ENCODE measurements around the gene NR1I2.
A peak's percentile ranks its signal among the peaks of the same experiment; 100 is the strongest.

NR1I2 gene

GRCh38 chr3:119819806-119820205 is 37.9 kb downstream of the NR1I2 start:
- no peak for DNase-seq (ENCODE audit: low spot score)

- peak; percentile 61 for DNase-seq (ENCODE audit: low spot score)
Measured at GRCh38 chr3:119825820-119826219, 43.9 kb downstream of the NR1I2 start.

GRCh38 chr3:119826711-119827608 is 45.1 kb downstream of the NR1I2 start:
- DNase-seq (ENCODE audit: low spot score): no peak

DNA sequence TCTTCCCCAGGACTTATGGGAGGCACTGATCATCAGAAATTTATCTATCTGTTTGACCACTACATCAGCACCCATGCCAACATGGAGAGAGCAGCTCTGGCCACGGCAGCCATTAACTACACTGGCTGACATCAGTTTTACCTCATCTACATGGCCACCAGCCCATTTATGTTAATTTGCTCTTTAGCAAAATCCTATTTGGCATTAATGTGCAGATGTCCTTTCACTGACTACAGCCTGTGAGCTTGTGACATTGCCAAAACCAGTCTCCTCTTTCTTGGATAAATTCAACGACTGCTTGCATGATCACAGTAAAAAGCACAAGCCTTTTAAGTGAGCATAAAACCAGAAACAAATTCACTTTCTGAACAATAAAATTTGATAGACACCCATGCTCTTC is 47.5 kb downstream of the NR1I2 start:
- DNase-seq (ENCODE audit: low spot score): no peak

GRCh38 chr3:119831022-119831421 is 49.1 kb downstream of the NR1I2 start:
- no peak for DNase-seq (ENCODE audit: low spot score)

- no peak for DNase-seq (ENCODE audit: low spot score)
Measured at GRCh38 chr3:119831941-119832371, 50.1 kb downstream of the NR1I2 start.

DNA sequence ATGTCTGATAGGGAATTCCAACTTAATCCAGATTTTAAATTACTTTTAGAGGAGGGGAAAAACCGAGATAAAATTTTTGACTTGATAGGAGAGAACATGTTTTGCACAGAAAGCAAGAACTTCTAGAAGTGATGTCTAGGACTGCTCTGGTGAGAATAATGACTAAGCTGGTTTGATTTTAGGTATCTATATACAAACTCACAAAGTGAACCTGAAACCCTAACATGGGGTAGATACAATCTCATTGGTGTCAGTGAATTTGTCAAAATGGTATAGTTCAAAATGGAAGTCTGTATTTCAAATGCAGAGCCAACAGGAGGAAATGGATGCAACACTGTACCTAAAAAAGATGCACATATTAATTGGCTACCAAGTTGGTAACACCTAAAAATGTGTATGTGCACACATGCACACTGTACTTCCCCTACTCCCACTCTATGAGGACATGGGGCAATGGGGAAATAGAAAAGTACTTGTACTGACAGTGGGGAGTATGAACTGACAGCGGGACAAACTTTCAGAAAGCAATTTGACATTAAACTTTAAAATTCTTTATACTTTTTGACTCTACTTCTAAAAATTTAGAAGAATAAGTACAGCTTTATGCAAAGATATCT is 53.0 kb downstream of the NR1I2 start:
- DNase-seq (ENCODE audit: low spot score): no peak

- DNase-seq (ENCODE audit: low spot score): no peak
Measured at GRCh38 chr3:119835556-119835955, 53.7 kb downstream of the NR1I2 start.

DNA sequence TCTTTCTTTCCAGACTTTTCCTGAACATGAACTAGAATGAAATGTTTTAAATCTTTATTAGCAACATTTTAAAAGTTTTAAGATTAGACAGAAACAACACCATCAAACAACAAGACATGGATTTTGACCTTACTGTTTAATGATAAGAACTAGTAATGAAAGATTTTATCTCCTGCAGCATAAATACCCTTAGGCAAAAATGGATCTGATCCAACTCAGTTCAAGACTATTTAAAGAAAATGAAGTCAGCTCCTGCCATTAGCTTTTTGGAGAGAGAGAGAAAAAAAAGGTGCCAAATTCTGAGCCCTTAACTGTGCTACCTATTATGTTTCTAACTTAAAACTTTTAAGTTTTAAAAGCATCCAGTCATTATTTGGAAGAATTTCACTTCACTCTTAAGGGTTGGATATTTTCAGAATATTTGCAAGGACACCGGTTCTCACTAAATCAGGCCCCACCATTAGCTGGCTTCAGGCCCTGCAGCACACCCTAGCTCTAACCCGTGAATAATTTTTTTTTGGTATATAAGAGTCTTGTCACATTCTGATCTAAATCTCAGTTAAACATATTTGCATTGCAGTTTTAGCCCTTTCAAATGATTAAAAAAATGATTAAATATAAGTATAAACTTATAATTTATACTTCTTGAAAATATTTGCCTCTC is 60.0 kb downstream of the NR1I2 start:
- no peak for DNase-seq (ENCODE audit: low spot score)

DNA sequence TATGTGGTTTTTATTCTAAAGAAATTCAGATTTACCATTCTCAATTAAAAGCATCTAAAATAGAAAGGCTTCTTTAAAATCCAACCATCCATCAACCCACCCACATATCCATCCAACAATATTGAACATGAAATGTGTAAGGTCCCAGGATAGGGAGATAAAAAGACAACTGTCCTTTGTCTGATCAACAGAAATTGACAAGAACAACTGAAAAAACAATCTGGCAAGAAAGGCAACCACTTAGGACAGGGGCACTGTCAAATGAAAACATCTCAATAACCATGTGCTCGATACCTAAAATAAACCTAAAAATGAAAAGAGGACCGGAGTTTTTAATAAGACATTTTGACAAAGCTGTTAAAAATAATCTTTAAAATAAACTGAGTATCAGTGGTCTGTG is 67.2 kb downstream of the NR1I2 start:
- no peak for DNase-seq (ENCODE audit: low spot score)

- DNase-seq (ENCODE audit: low spot score): no peak
Measured at GRCh38 chr3:119856695-119857094, 74.8 kb downstream of the NR1I2 start.

- DNase-seq (ENCODE audit: low spot score): no peak
Measured at GRCh38 chr3:119858957-119859356, 77.1 kb downstream of the NR1I2 start.

GRCh38 chr3:119859728-119860127 is 77.8 kb downstream of the NR1I2 start:
- no peak for DNase-seq (ENCODE audit: low spot score)

DNA sequence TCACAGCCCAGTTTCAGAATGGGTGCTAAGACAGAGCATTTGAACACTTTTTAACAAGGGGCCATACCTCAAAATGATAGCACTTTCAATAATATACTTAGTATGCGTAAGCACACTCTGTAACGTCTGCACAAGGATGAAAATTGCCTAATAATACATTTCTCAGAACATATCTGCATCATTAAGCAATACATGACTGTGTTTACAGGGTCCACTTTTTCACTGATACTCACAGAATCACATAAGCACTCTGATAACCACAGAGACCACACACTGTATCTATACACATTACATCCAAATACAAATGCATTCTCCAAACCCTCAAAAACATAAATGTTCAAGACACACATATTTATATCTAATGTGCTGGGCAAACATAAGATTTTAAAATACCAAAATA is 79.8 kb downstream of the NR1I2 start:
- DNase-seq (ENCODE audit: low spot score): no peak

GRCh38 chr3:119862616-119863015 is 80.7 kb downstream of the NR1I2 start:
- no peak for DNase-seq (ENCODE audit: low spot score)

- no peak for DNase-seq (ENCODE audit: low spot score)
Measured at GRCh38 chr3:119864476-119864875, 82.6 kb downstream of the NR1I2 start.
